ENCODE measurements around the gene MAMDC2.

- TF ChIP-seq, protein P1, sequence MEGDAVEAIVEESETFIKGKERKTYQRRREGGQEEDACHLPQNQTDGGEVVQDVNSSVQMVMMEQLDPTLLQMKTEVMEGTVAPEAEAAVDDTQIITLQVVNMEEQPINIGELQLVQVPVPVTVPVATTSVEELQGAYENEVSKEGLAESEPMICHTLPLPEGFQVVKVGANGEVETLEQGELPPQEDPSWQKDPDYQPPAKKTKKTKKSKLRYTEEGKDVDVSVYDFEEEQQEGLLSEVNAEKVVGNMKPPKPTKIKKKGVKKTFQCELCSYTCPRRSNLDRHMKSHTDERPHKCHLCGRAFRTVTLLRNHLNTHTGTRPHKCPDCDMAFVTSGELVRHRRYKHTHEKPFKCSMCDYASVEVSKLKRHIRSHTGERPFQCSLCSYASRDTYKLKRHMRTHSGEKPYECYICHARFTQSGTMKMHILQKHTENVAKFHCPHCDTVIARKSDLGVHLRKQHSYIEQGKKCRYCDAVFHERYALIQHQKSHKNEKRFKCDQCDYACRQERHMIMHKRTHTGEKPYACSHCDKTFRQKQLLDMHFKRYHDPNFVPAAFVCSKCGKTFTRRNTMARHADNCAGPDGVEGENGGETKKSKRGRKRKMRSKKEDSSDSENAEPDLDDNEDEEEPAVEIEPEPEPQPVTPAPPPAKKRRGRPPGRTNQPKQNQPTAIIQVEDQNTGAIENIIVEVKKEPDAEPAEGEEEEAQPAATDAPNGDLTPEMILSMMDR (IDR thresholded peaks at IDR 0.05; ENCODE audit: insufficient read depth, low read length, poor library complexity, severe bottlenecking) = no peak
- no peak for TF ChIP-seq EZH2phosphoT487 (conservative IDR thresholded peaks at IDR 0.05; ENCODE audit: low read length)
Observed at GRCh38 chr9:70255486-70255885, 211.8 kb downstream of the MAMDC2 start.
